Prostate gland (tissue), 2 donors: ENCODE measurements around the gene NEK1.

ENCODE experiments used
- POLR2AphosphoS5 ChIP-seq: sonication (generic); formaldehyde crosslinking; IDR thresholded peaks from one replicate; pipeline ENCODE4 v1.6.1; 2017; ENCODE audit warnings: antibody characterized with exemption
- TF ChIP-seq, protein P1 (sequence below), 4 experiments: fragments of 200-600 bp in 2 of 4; fragments of 450-650 bp in 2 of 4; sonication (generic) in 2 of 4; IDR thresholded peaks; 1 replicate in 3 of 4; 2 replicates in 1 of 4; pipeline ENCODE4 v1.5.1; 2016 to 2019; ENCODE audit warnings: antibody characterized with exemption in 4 of 4, mild to moderate bottlenecking in 2 of 4, moderate library complexity in 2 of 4

DNA sequence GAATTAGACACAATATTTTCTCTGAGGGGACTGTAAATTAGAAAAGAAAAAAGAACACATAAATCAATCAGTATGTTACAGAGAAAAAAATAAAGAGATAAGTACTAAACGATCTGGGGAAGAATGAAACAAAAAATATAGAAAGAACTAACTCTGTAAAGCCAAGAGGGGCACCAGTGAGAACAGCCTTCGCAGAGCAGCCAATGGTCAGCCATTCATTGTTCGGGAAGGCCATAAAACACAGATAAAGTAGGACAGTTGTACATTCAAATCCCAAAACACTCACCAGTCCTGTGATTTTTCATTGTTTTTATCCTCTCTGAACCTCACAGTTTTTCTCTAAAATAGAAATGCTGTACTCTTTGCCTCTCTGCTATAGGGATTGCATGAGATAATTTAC, 127.9 kb downstream of the NEK1 start:
- TF ChIP-seq, protein P1, sequence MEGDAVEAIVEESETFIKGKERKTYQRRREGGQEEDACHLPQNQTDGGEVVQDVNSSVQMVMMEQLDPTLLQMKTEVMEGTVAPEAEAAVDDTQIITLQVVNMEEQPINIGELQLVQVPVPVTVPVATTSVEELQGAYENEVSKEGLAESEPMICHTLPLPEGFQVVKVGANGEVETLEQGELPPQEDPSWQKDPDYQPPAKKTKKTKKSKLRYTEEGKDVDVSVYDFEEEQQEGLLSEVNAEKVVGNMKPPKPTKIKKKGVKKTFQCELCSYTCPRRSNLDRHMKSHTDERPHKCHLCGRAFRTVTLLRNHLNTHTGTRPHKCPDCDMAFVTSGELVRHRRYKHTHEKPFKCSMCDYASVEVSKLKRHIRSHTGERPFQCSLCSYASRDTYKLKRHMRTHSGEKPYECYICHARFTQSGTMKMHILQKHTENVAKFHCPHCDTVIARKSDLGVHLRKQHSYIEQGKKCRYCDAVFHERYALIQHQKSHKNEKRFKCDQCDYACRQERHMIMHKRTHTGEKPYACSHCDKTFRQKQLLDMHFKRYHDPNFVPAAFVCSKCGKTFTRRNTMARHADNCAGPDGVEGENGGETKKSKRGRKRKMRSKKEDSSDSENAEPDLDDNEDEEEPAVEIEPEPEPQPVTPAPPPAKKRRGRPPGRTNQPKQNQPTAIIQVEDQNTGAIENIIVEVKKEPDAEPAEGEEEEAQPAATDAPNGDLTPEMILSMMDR (IDR thresholded peaks at IDR 0.05): no peak
- TF ChIP-seq POLR2AphosphoS5: no peak
